HepG2 (cell line): Measurements from ENCODE around the gene SPSB2. TPM values are rescaled to one million over a fixed set of nuclear protein-coding genes. Genes with fewer than 3 reads are reported as not detected.

ENCODE experiments used
- ATAC-seq: fragments of 200-7000 bp; cut with Tn5 transposase; 3 replicates; pipeline ENCODE4 v1.9.1; 2020; ENCODE audit warnings: mild to moderate bottlenecking, moderate library complexity
- BruUV-seq: library from RNA; stranded (reverse); fragments of 400-500 nt; replicated peaks from 2 replicates; lab custom pipeline; 2021; lab: Mats Ljungman, UMichigan
- CTCF ChIA-PET: fragments of 300-600 bp; formaldehyde crosslinking; extraction: SDS; loops from one replicate; lab custom pipeline; 2021; ENCODE audit warnings: low total read pairs, inconsistent platforms, low intra/inter-chr PET ratio; lab: Yijun Ruan, JAX
- POLR2A ChIA-PET: fragments of 350-600 bp; sonication (Branson Sonifier 250); formaldehyde crosslinking; loops from one replicate; lab custom pipeline; 2020; ENCODE audit warnings: antibody characterized with exemption, inconsistent platforms; lab: Yijun Ruan, JAX
- DNase-seq: peaks from one replicate; pipeline ENCODE4 v3.0.0-alpha.2; 2015; ENCODE audit warnings: low spot score
- FAIRE-seq: peaks from 3 replicates; lab custom pipeline; 2011; peaks lifted over from hg19 to GRCh38; lab: Jason Lieb, UNC
- H2AFZ ChIP-seq: one replicate; pipeline ENCODE4 v1.6.1; 2011; ENCODE audit warnings: low read length, inconsistent platforms
- H3K27ac ChIP-seq: fragments of 300-600 bp; 3 replicates; pipeline ENCODE4 v1.8.0; 2011; ENCODE audit warnings: mixed run types, mild to moderate bottlenecking, mixed read lengths, low read length, inconsistent platforms; ENCODE audit not compliant: insufficient read depth; ENCODE audit errors: extremely low read length
- H3K27me3 ChIP-seq, 2 experiments: fragments of 200-600 bp in 1 of 2; 2 replicates in 1 of 2; 3 replicates in 1 of 2; pipeline versions ENCODE4 v1.6.0 to v1.8.0; 2011; ENCODE audit warnings: low read length in 2 of 2, mild to moderate bottlenecking in 2 of 2, moderate library complexity in 2 of 2, inconsistent platforms in 1 of 2; ENCODE audit not compliant: insufficient read depth in 2 of 2, control insufficient read depth in 1 of 2
- H3K36me3 ChIP-seq, 2 experiments: fragments of 200-600 bp in 1 of 2; replicated peaks in 1 of 2; 2 replicates in 1 of 2; 3 replicates in 1 of 2; pipeline versions ENCODE4 v1.5.1 to v1.8.0; 2011; ENCODE audit warnings: low read length in 2 of 2, inconsistent platforms in 1 of 2; ENCODE audit not compliant: insufficient read depth in 2 of 2, control insufficient read depth in 1 of 2
- H3K4me1 ChIP-seq: 2 replicates; pipeline ENCODE4 v1.5.1; 2012; ENCODE audit warnings: low read length, inconsistent platforms; ENCODE audit not compliant: insufficient read depth
- H3K4me2 ChIP-seq: 2 replicates; pipeline ENCODE4 v1.6.0; 2011; ENCODE audit warnings: low read depth, low read length, inconsistent platforms
- H3K4me3 ChIP-seq, 3 experiments: fragments of 200-600 bp in 1 of 3; sonication (generic), shearing (Covaris generic) in 1 of 3; replicated peaks in 1 of 3; 2 replicates each; pipeline ENCODE4 v1.5.1; 2011 to 2016; ENCODE audit warnings: low read length in 3 of 3, inconsistent platforms in 2 of 3, low read depth in 2 of 3, mild to moderate bottlenecking in 2 of 3, control low read depth in 1 of 3, mixed read lengths in 1 of 3; ENCODE audit not compliant: insufficient read depth in 1 of 3
- H3K79me2 ChIP-seq: one replicate; pipeline ENCODE4 v1.6.1; 2011; ENCODE audit warnings: low read length, inconsistent platforms; ENCODE audit not compliant: insufficient read depth
- H3K9ac ChIP-seq: 2 replicates; pipeline ENCODE4 v1.6.0; 2011; ENCODE audit warnings: mild to moderate bottlenecking, low read depth, low read length, inconsistent platforms; ENCODE audit not compliant: insufficient read depth
- H3K9me3 ChIP-seq: 2 replicates; pipeline ENCODE4 v1.5.1; 2012; ENCODE audit warnings: mild to moderate bottlenecking, low read length
- H4K20me1 ChIP-seq: 2 replicates; pipeline ENCODE4 v1.6.0; 2011; ENCODE audit warnings: inconsistent platforms, mild to moderate bottlenecking, low read length, moderate library complexity; ENCODE audit not compliant: insufficient read depth
- CENPT ChIP-seq: sonication (generic); formaldehyde crosslinking; IDR thresholded peaks from 2 replicates; pipeline ENCODE4 v1.8.0; 2022; ENCODE audit warnings: low read depth, mild to moderate bottlenecking, moderate library complexity, missing genetic modification reagents
- ELK4 ChIP-seq: sonication (generic); formaldehyde crosslinking; IDR thresholded peaks from 2 replicates; pipeline ENCODE4 v1.9.0; 2021; ENCODE audit warnings: missing genetic modification reagents, borderline replicate concordance
- GATAD1 ChIP-seq: IDR thresholded peaks from 2 replicates; pipeline ENCODE4 v1.6.1; 2016; ENCODE audit warnings: missing genetic modification reagents, missing compliant biosample characterization
- MTA1 ChIP-seq: sonication (generic); formaldehyde crosslinking; IDR thresholded peaks from 2 replicates; pipeline ENCODE4 v1.4.0; 2020; ENCODE audit warnings: missing genetic modification reagents, mild to moderate bottlenecking, borderline replicate concordance
- NAIF1 ChIP-seq: sonication (generic); formaldehyde crosslinking; IDR thresholded peaks from 2 replicates; pipeline ENCODE4 v1.5.0; 2020; ENCODE audit warnings: mild to moderate bottlenecking, missing genetic modification reagents, borderline replicate concordance
- RBM22 ChIP-seq: fragments of 200-400 bp; formaldehyde crosslinking; optimal IDR thresholded peaks from 2 replicates; pipeline ENCODE3; 2017; ENCODE audit warnings: mild to moderate bottlenecking, low read length, moderate library complexity
- SP1 ChIP-seq, 2 experiments: fragments of 450-650 bp in 1 of 2; sonication (generic) in 1 of 2; formaldehyde crosslinking in 1 of 2; IDR thresholded peaks; 2 replicates each; pipeline versions ENCODE4 v1.4.0 to v1.6.1; 2016 to 2020; ENCODE audit warnings: missing genetic modification reagents in 1 of 2
- USF2 ChIP-seq, 2 experiments: sonication (generic) in 1 of 2; formaldehyde crosslinking in 1 of 2; IDR thresholded peaks; 2 replicates each; pipeline versions ENCODE4 v1.5.1 to v1.6.1; 2011 to 2020; ENCODE audit warnings: borderline replicate concordance in 1 of 2, low read depth in 1 of 2, low read length in 1 of 2, mild to moderate bottlenecking in 1 of 2, missing genetic modification reagents in 1 of 2, moderate library complexity in 1 of 2
- ZNF121 ChIP-seq: sonication (generic); formaldehyde crosslinking; IDR thresholded peaks from 2 replicates; pipeline ENCODE4 v1.5.0; 2020; ENCODE audit warnings: mild to moderate bottlenecking, missing genetic modification reagents
- WGBS: methylation state at CpG from one replicate; pipeline ENCODE4 v1.1.6; 2017; ENCODE audit warnings: low lambda C conversion rate; 5-methylcytosine and 5-hydroxymethylcytosine counted together
- in situ Hi-C: cut with HindIII; loops from 2 replicates; pipeline ENCODE4 v1.10.0; 2017; ENCODE audit warnings: low pct_unique_long_range_greater_than_20kb; ENCODE audit not compliant: extremely low pct_ligation_motif_present
- intact Hi-C: fragments of 100-400 bp; cut with micrococcal nuclease; formaldehyde crosslinking; loops from one replicate; pipeline ENCODE4 v1.10.0; 2022; ENCODE audit not compliant: unreplicated experiment
- polyA plus RNA-seq, 8 experiments: library from polyadenylated mRNA; depleted of rRNA in 3 of 8; stranded (reverse) in 7 of 8; unstranded in 1 of 8; fragments of >200 nt; fragmentation: Illumina TruSeq in 4 of 8; extraction: Trizol in 4 of 8; gene quantifications; 2 replicates each; pipeline versions ENCODE4 v1.2.1 to v1.2.3, GENCODE V29; 2011 to 2016; ENCODE audit warnings: low read depth in 4 of 8, missing spikeins in 1 of 8, mixed read lengths in 1 of 8; ENCODE audit not compliant: insufficient read depth in 1 of 8
- total RNA-seq, 5 experiments: library from RNA; depleted of rRNA; stranded (reverse); fragments of >200 nt; fragmentation: Illumina TruSeq; extraction: Trizol; gene quantifications; 2 replicates each; pipeline ENCODE4 v1.2.3, GENCODE V29; 2016; ENCODE audit warnings: low read depth in 1 of 5

SPSB2 gene
- total and polyA plus RNA-seq, 2 of the 13 experiments (the other 11 are each of a cell fraction or from before 2014, with no cell fraction given) = 2.0 to 6.2 TPM

- intact Hi-C loops = no loop called here
- H3K4me3 ChIP-seq = no peak overlapping the region
- BruUV-seq = no TSS peak
- DNase-seq (no peak), ATAC-seq (no peak), FAIRE-seq (no peak)
- no peaks in the 10 kb centered on the region for H4K20me1 ChIP-seq
- H3K79me2 ChIP-seq = no peaks in the 10 kb centered on the region
- no peak overlapping the region for H2AFZ ChIP-seq
- no peak overlapping the region for H3K4me2 ChIP-seq
- CTCF ChIA-PET = no interaction called here
- TF ChIP-seq ZNF121 (CRISPR knock-in tag) (no peak), MTA1 (CRISPR knock-in tag) (no peak), GATAD1 (CRISPR knock-in tag) (no peak), USF2 (IDR thresholded peaks at IDR 0.05; ENCODE audit: low read depth, low read length) (no peak), USF2 (CRISPR knock-in tag; IDR thresholded peaks at IDR 0.05; ENCODE audit: borderline replicate concordance) (no peak), RBM22 (no peak)
- 84% methylated on average over 6 of the region's 6 CpGs for WGBS
- POLR2A ChIA-PET = no interaction called here
- H3K4me1 ChIP-seq = peaks cover 35% of the 10 kb centered on the region
- H3K36me3 ChIP-seq = no peaks in the 10 kb centered on the region
- in situ Hi-C loops = no loop called here
- H3K27me3 ChIP-seq = no peaks in the 10 kb centered on the region
- no peaks in the 10 kb centered on the region for H3K9me3 ChIP-seq
- no peak overlapping the region for H3K27ac ChIP-seq
- no peak overlapping the region for H3K9ac ChIP-seq
These were observed 23.8 kb upstream of the SPSB2 start for GRCh38 chr12:6896846-6897435.

- in situ Hi-C loops = no loop called here
- FAIRE-seq = no peak
- POLR2A ChIA-PET = interaction anchor here (0.8 kb wide), 1 partner anchor 21 kb away, joined by 3 read pairs; the partner anchor contains the start of gene SPSB2
- TF ChIP-seq NAIF1 (no peak), SP1 (IDR thresholded peaks at IDR 0.05) (no peak), SP1 (CRISPR knock-in tag; IDR thresholded peaks at IDR 0.05) (no peak), ELK4 (CRISPR knock-in tag) (no peak), CENPT (CRISPR knock-in tag) (no peak)
These were observed 21.2 kb upstream of the SPSB2 start for GRCh38 chr12:6894321-6894720.

More at GRCh38 chr12:6894321-6894720, 21.2 kb upstream of the SPSB2 start:
- Histone ChIP-seq H3K4me1 (peaks cover 28% of the 10 kb centered on the region), H4K20me1 (no peaks in the 10 kb centered on the region), H3K36me3 (no peaks in the 10 kb centered on the region), H2AFZ (no peak overlapping the region), H3K9ac (no peak overlapping the region), H3K79me2 (no peaks in the 10 kb centered on the region), H3K4me3 (no peak overlapping the region), H3K9me3 (no peaks in the 10 kb centered on the region), H3K4me2 (no peak overlapping the region), H3K27ac (no peak overlapping the region), H3K27me3 (no peaks in the 10 kb centered on the region; a peak in 1 of 5 replicates)
- BruUV-seq = no TSS peak
- 95% methylated on average over 3 of the region's 3 CpGs for WGBS
- CTCF ChIA-PET = no interaction called here
- intact Hi-C loops = no loop called here
- ATAC-seq (no peak), DNase-seq (no peak)
